ENCODE results near the gene STK16.
"Not testable (repeated sequence)": the region's sequence is repeated elsewhere in the genome, so short reads cannot be mapped to it uniquely, and the experiment has no call there.

The STK16 gene

GRCh38 chr2:219246559-219246958 is 1.3 kb downstream of the STK16 start:
- no peak for DNase-seq

GRCh38 chr2:219247678-219248642 is 2.7 kb downstream of the STK16 start:
- DNase-seq, result peak; percentile 70

GRCh38 chr2:219248845-219249202 is 3.5 kb downstream of the STK16 start:
- DNase-seq, result no peak

- peak; percentile 37 for DNase-seq
Observed at GRCh38 chr2:219249203-219249980, 4.1 kb downstream of the STK16 start.

- DNase-seq, result no peak
Observed at GRCh38 chr2:219250049-219250781, 4.9 kb downstream of the STK16 start.

GRCh38 chr2:219251656-219252055 is 6.4 kb downstream of the STK16 start:
- DNase-seq, result no peak

- DNase-seq, result peak; percentile 42
Observed at GRCh38 chr2:219252084-219252483, 6.8 kb downstream of the STK16 start.

GRCh38 chr2:219252570-219252899 is 7.3 kb downstream of the STK16 start:
- DNase-seq, result no peak

GRCh38 chr2:219252900-219253752 is 7.8 kb downstream of the STK16 start, which contains the start of gene TUBA4B:
Gene TUBA4B, plus strand, starts transcription at chr2:219253243. Its CDS starts 165 bp downstream, at chr2:219253408.
- peak; percentile 56 for DNase-seq

GRCh38 chr2:219253753-219254589 is 8.7 kb downstream of the STK16 start, which contains the start of gene TUBA4A:
Gene TUBA4A, minus strand, starts transcription at chr2:219253918. Its CDS starts 60 bp downstream, at chr2:219253858.
- peak; percentile 88 for DNase-seq

- DNase-seq, result peak; percentile 57
Observed at GRCh38 chr2:219254590-219255201, 9.4 kb downstream of the STK16 start.

GRCh38 chr2:219258942-219259341 is 13.7 kb downstream of the STK16 start:
- DNase-seq, result not testable (repeated sequence)

GRCh38 chr2:219261024-219261855 is 16.0 kb downstream of the STK16 start:
- DNase-seq, result no peak

GRCh38 chr2:219266232-219266631 is 21.0 kb downstream of the STK16 start:
- no peak for DNase-seq

- DNase-seq, result no peak
Observed at GRCh38 chr2:219266886-219267285, 21.6 kb downstream of the STK16 start.

- no peak for DNase-seq
Observed at GRCh38 chr2:219268294-219268693, 23.0 kb downstream of the STK16 start.

- no peak for DNase-seq
Observed at GRCh38 chr2:219269362-219270054, 24.2 kb downstream of the STK16 start.

- no peak for DNase-seq
Observed at GRCh38 chr2:219270055-219270372, 24.7 kb downstream of the STK16 start.

- DNase-seq, result no peak
Observed at GRCh38 chr2:219271021-219271420, 25.7 kb downstream of the STK16 start.

Measured in stimulated activated CD4-positive, alpha-beta T cell treated with anti-CD3 and anti-CD28 coated beads, Interleukin-1b, Interleukin-23, amount 100 ng/mL, for 48 hours (primary cell).